Vagina (tissue), 2 donors: ENCODE measurements around the gene KCNH3.

ENCODE experiments used
- CTCF ChIP-seq, 3 experiments: fragments of 450-650 bp in 2 of 3; fragments of 200-600 bp in 1 of 3; sonication (generic) in 1 of 3; IDR thresholded peaks; one replicate each; pipeline ENCODE4 v1.5.1; 2017 to 2019; ENCODE audit warnings: antibody characterized with exemption in 3 of 3, mild to moderate bottlenecking in 2 of 3, moderate library complexity in 2 of 3
- POLR2A ChIP-seq, 2 donors: fragments of 450-650 bp; IDR thresholded peaks; one replicate each; pipeline ENCODE4 v1.6.1; 2017; ENCODE audit warnings: antibody characterized with exemption in 2 of 2, mild to moderate bottlenecking in 2 of 2, moderate library complexity in 2 of 2

- TF ChIP-seq POLR2A (IDR thresholded peaks at IDR 0.05) (no peak), CTCF (IDR thresholded peaks at IDR 0.05) (no peak)
These were observed 5.3 kb downstream of the KCNH3 start for GRCh38 chr12:49543914-49544815.
